Fibroblast of the aortic adventitia (primary cell): ENCODE results near the gene MRPL40. TPM values are rescaled to one million over a fixed set of nuclear protein-coding genes. Genes with fewer than 3 reads are reported as not detected.

ENCODE experiments used
- DNase-seq: peaks from one replicate; pipeline ENCODE4 v3.0.0-alpha.2; 2010; ENCODE audit warnings: low read depth
- H3K4me3 ChIP-seq: 2 replicates; pipeline ENCODE4 v1.5.1; 2011; ENCODE audit warnings: low read depth, mild to moderate bottlenecking, control low read depth, low read length, moderate library complexity
- CTCF ChIP-seq: IDR thresholded peaks from 2 replicates; pipeline ENCODE4 v1.5.1; 2011; ENCODE audit warnings: mild to moderate bottlenecking, low read length, control low read depth, inconsistent platforms; ENCODE audit not compliant: insufficient read depth
- total RNA-seq: library from RNA; depleted of rRNA; stranded (reverse); fragments of >200 nt; gene quantifications from 2 replicates; pipeline ENCODE4 v1.2.3, GENCODE V29; 2012; ENCODE audit warnings: low replicate concordance

Gene MRPL40
- total RNA-seq, 1 donor: 41.8 TPM

- no peak for TF ChIP-seq CTCF
- H3K4me3 ChIP-seq: no peak overlapping the region
- DNase-seq: no peak
Observed at GRCh38 chr22:19412478-19412877, 19.9 kb upstream of the MRPL40 start.

- no peak for DNase-seq
- no peak overlapping the region for H3K4me3 ChIP-seq
- no peak for TF ChIP-seq CTCF
Observed at GRCh38 chr22:19412923-19413322, 19.4 kb upstream of the MRPL40 start.

- no peak for TF ChIP-seq CTCF
- no peak overlapping the region for H3K4me3 ChIP-seq
- DNase-seq: no peak
Observed at GRCh38 chr22:19419086-19419463, 13.3 kb upstream of the MRPL40 start.

- no peak for TF ChIP-seq CTCF
- H3K4me3 ChIP-seq: no peak overlapping the region
- DNase-seq: no peak
Observed at GRCh38 chr22:19419464-19420178, 12.7 kb upstream of the MRPL40 start.

- no peak overlapping the region for H3K4me3 ChIP-seq
- TF ChIP-seq CTCF: no peak
- DNase-seq: no peak
Observed at GRCh38 chr22:19420321-19420720, 12.0 kb upstream of the MRPL40 start.

GRCh38 chr22:19422440-19423301, 9.7 kb upstream of the MRPL40 start:
- TF ChIP-seq CTCF: no peak
- no peak overlapping the region for H3K4me3 ChIP-seq
- DNase-seq: no peak
